Vagina (tissue), 2 donors: ENCODE data around the gene ATP11A. TPM values are rescaled to one million over a fixed set of nuclear protein-coding genes. Genes with fewer than 3 reads are reported as not detected.

Source experiments
- DNase-seq, 2 donors: peaks; one replicate each; pipeline ENCODE4 v3.0.0-alpha.2; 2017; ENCODE audit errors: extremely low spot score in 2 of 2
- H3K27ac ChIP-seq: fragments of 200-600 bp; sonication (generic); one replicate; pipeline ENCODE4 v1.5.1; 2019
- H3K27me3 ChIP-seq: fragments of 200-600 bp; sonication (generic); one replicate; pipeline ENCODE4 v1.5.1; 2019
- H3K36me3 ChIP-seq, 2 donors: fragments of 200-600 bp; sonication (generic); one replicate each; pipeline ENCODE4 v1.5.1; 2017 to 2019
- H3K4me1 ChIP-seq: fragments of 200-600 bp; sonication (generic); one replicate; pipeline ENCODE4 v1.5.1; 2019
- H3K4me3 ChIP-seq, 2 donors: fragments of 200-600 bp; sonication (generic); 1 replicate in 1 of 2; 2 replicates in 1 of 2; pipeline ENCODE4 v1.5.1; 2016 to 2019
- H3K9me3 ChIP-seq: fragments of 200-600 bp; sonication (generic); one replicate; pipeline ENCODE4 v1.5.1; 2019
- POLR2A ChIP-seq, 2 donors: fragments of 450-650 bp; IDR thresholded peaks; one replicate each; pipeline ENCODE4 v1.6.1; 2017; ENCODE audit warnings: antibody characterized with exemption in 2 of 2, mild to moderate bottlenecking in 2 of 2, moderate library complexity in 2 of 2
- POLR2AphosphoS5 ChIP-seq, 2 donors: sonication (generic); formaldehyde crosslinking; IDR thresholded peaks; one replicate each; pipeline ENCODE4 v1.9.0; 2017; ENCODE audit warnings: antibody characterized with exemption in 2 of 2, mild to moderate bottlenecking in 2 of 2, low read depth in 1 of 2; ENCODE audit not compliant: insufficient read depth in 1 of 2
- intact Hi-C: fragments of 100-400 bp; cut with DNase I; formaldehyde crosslinking; loops from one replicate; pipeline ENCODE4 v1.15.1; 2023
- total RNA-seq: library from RNA; depleted of rRNA; stranded (reverse); fragments of >200 nt; gene quantifications from one replicate; pipeline ENCODE4 v1.2.3, GENCODE V29; 2016
- TF ChIP-seq, protein P1 (sequence below), 3 experiments: fragments of 450-650 bp in 2 of 3; fragments of 200-600 bp in 1 of 3; sonication (generic) in 1 of 3; IDR thresholded peaks; one replicate each; pipeline ENCODE4 v1.5.1; 2017 to 2019; ENCODE audit warnings: antibody characterized with exemption in 3 of 3, mild to moderate bottlenecking in 2 of 3, moderate library complexity in 2 of 3

ATP11A gene
- total RNA-seq, 1 donor from 2014 or later: 33.4 TPM

DNA sequence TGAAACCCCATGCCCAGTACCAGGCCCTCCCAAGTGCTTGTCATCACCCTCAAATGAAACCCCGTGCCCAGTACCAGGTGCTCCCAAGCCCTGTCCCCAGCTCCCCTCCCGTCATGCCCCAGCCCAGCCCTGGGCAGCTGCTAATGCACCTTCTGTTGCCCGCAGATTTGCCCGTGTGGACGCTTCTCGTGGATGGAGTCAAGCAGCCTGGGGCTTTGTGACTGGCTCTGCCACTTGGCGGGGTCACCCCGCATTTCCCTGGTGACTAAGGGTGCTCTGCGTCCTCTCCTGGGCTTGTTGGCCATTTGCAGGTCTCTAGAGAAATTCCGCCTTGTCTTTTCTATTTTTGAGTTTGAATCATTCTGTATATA is 82.7 kb downstream of the ATP11A start:
- Histone ChIP-seq H3K27me3 (no peaks in the 10 kb centered on the region), H3K27ac (no peak overlapping the region), H3K4me1 (no peaks in the 10 kb centered on the region), H3K4me3 (no peak overlapping the region), H3K36me3 (no peaks in the 10 kb centered on the region), H3K9me3 (no peaks in the 10 kb centered on the region)
- TF ChIP-seq POLR2AphosphoS5 (IDR thresholded peaks at IDR 0.05; ENCODE audit: insufficient read depth in 1 of 2, low read depth in 1 of 2): no peak
- no peak for TF ChIP-seq POLR2A (IDR thresholded peaks at IDR 0.05)
- TF ChIP-seq, protein P1, sequence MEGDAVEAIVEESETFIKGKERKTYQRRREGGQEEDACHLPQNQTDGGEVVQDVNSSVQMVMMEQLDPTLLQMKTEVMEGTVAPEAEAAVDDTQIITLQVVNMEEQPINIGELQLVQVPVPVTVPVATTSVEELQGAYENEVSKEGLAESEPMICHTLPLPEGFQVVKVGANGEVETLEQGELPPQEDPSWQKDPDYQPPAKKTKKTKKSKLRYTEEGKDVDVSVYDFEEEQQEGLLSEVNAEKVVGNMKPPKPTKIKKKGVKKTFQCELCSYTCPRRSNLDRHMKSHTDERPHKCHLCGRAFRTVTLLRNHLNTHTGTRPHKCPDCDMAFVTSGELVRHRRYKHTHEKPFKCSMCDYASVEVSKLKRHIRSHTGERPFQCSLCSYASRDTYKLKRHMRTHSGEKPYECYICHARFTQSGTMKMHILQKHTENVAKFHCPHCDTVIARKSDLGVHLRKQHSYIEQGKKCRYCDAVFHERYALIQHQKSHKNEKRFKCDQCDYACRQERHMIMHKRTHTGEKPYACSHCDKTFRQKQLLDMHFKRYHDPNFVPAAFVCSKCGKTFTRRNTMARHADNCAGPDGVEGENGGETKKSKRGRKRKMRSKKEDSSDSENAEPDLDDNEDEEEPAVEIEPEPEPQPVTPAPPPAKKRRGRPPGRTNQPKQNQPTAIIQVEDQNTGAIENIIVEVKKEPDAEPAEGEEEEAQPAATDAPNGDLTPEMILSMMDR (IDR thresholded peaks at IDR 0.05): no peak
- DNase-seq: no peak
- intact Hi-C loops: no loop called here

DNA sequence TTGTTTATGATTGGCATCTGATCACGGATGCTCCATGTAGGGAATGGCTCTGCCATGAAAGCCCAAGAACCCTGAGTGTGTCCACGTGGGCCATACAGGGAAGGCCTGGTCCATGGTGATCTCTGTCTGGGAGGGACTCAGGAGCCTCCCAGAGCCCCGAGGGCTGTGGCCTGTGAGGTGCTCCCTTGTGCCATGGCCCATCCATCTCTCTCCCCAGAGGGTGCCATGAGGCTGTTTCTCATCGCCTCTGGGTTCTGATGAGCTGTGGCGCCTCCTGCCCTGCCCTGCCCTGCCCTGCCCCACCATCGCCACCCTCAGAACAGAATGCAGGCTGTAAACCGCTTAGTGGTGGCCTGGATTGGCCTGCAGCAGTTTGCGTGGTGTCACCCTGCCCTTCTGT is 83.1 kb downstream of the ATP11A start:
- H3K4me1 ChIP-seq: no peaks in the 10 kb centered on the region
- H3K36me3 ChIP-seq: no peaks in the 10 kb centered on the region
- no peak for DNase-seq
- no peak overlapping the region for H3K27ac ChIP-seq
- TF ChIP-seq, protein P1 (IDR thresholded peaks at IDR 0.05): no peak
- TF ChIP-seq POLR2AphosphoS5 (IDR thresholded peaks at IDR 0.05; ENCODE audit: insufficient read depth in 1 of 2, low read depth in 1 of 2) (no peak), POLR2A (IDR thresholded peaks at IDR 0.05) (no peak)
- H3K4me3 ChIP-seq: no peak overlapping the region
- H3K27me3 ChIP-seq: no peaks in the 10 kb centered on the region
- no peaks in the 10 kb centered on the region for H3K9me3 ChIP-seq
- intact Hi-C loops: no loop called here

DNA sequence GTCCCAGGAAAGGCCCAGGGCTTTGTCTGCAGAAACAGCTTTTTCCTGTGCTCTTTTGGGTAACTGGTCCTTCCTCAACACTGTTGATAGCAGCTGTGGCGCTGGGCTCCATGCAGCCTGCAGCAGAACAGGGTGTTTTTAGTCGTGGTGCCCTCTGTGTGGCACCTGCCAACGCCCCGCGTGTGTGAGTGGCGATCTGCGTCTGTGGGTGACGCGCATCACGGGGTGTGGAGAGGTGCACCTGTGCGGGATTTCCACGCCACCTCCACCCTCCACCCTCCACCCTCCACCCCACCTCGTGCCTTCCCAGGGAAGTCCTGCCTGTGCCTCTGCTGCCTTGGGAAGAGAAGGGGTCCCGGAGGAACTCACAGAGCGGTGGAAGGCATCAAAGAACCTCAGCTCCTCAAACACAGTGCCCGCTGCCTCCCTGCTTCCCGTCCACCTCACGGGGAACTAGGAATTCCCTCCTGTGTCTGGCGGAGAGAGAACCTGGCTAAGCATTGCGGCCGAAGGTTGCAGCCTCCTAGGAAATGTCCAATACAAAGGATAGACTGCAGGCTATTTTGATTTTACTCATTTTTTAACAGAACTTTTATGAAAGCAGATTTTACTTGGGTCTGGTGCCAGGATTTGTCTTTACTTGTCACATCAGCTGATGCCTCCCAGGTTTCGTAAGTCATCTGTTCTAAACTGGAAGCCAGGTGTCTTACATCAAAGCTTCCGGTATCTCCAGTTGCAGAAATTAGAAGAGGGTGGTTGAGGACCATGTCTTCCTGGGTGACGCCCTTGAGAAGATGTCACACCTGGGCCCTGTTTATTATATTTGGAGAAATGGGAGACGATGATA is 84.0 kb downstream of the ATP11A start:
- TF ChIP-seq POLR2AphosphoS5 (IDR thresholded peaks at IDR 0.05; ENCODE audit: insufficient read depth in 1 of 2, low read depth in 1 of 2): no peak
- TF ChIP-seq POLR2A (IDR thresholded peaks at IDR 0.05): no peak
- TF ChIP-seq, protein P1 (IDR thresholded peaks at IDR 0.05): no peak
- no peak overlapping the region for H3K27ac ChIP-seq
- DNase-seq: no peak

DNA sequence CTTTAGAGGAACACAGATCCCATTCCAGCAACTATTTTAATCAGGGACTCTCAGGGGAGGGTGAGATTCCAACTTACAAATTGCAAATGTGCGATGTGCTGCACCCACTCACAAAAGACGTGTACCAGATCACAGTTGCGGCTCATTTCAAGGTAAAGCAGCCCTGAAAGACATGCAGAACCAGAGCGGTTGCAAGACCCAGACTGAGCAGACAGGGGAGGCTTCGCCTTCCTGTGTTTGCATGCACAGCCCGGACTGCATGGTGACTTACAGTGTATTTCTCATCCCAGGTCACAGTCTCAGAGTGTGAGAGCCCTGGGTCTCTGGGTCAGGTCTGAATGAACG is 84.6 kb downstream of the ATP11A start:
- DNase-seq: no peak
- H3K36me3 ChIP-seq: no peaks in the 10 kb centered on the region
- intact Hi-C loops: no loop called here
- H3K27ac ChIP-seq: no peak overlapping the region
- H3K9me3 ChIP-seq: no peaks in the 10 kb centered on the region
- TF ChIP-seq POLR2AphosphoS5 (IDR thresholded peaks at IDR 0.05; ENCODE audit: insufficient read depth in 1 of 2, low read depth in 1 of 2): no peak
- TF ChIP-seq, protein P1 (IDR thresholded peaks at IDR 0.05): no peak
- TF ChIP-seq POLR2A (IDR thresholded peaks at IDR 0.05): no peak
- H3K4me1 ChIP-seq: no peaks in the 10 kb centered on the region
- H3K27me3 ChIP-seq: no peaks in the 10 kb centered on the region
- no peak overlapping the region for H3K4me3 ChIP-seq

More for the DNA sequence above, 84.0 kb downstream of the ATP11A start:
- no peak overlapping the region for H3K4me3 ChIP-seq
- no peaks in the 10 kb centered on the region for H3K4me1 ChIP-seq
- no peaks in the 10 kb centered on the region for H3K27me3 ChIP-seq
- H3K9me3 ChIP-seq: no peaks in the 10 kb centered on the region
- no peaks in the 10 kb centered on the region for H3K36me3 ChIP-seq
- intact Hi-C loops: no loop called here

DNA sequence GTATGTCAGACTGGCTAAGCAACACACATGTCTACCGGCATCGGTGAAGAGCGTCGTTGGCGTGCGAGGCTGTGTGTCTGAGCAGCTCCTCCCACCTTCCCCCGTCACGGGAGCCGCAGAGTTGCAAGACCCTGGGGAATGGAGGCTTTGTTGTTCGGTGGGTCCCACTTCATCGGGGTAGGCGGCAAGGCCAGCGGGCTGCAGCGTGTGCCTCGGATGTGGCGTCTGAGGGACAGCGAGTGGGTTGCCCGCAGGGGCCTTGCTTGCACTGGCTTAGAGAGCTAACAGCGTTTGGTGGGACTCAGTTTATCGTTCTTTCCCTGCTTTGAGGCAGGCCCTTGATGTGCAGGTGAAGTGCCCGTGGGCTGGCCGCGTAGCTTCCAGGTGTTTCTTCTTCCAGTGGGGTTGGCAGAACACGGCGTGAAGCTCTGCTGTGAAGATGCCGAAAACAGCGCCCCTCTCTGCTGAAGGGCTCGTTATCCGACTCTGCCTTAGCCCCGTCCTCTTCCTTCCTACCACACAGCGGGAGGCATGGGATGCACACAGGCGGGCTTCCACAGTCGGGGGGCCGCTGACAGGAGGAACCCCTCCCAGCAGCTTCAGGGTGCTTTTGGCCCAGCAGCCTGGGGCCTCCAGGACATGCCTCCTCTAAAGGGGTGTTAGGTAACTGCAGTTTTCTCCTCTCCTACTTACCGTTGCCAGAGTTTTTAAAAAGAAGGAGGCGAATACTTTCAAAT is 85.2 kb downstream of the ATP11A start:
- H3K27me3 ChIP-seq: no peaks in the 10 kb centered on the region
- H3K9me3 ChIP-seq: no peaks in the 10 kb centered on the region
- DNase-seq: no peak
- no peak overlapping the region for H3K27ac ChIP-seq
- TF ChIP-seq POLR2A (IDR thresholded peaks at IDR 0.05): no peak
- TF ChIP-seq, protein P1 (IDR thresholded peaks at IDR 0.05): no peak
- no peaks in the 10 kb centered on the region for H3K36me3 ChIP-seq
- no peak overlapping the region for H3K4me3 ChIP-seq
- intact Hi-C loops: no loop called here
- H3K4me1 ChIP-seq: no peaks in the 10 kb centered on the region
